Measurements from ENCODE around the gene PHKG1.
"Not testable (repeated sequence)": the region's sequence is repeated elsewhere in the genome, so short reads cannot be mapped to it uniquely, and the experiment has no call there.

The PHKG1 gene

DNA sequence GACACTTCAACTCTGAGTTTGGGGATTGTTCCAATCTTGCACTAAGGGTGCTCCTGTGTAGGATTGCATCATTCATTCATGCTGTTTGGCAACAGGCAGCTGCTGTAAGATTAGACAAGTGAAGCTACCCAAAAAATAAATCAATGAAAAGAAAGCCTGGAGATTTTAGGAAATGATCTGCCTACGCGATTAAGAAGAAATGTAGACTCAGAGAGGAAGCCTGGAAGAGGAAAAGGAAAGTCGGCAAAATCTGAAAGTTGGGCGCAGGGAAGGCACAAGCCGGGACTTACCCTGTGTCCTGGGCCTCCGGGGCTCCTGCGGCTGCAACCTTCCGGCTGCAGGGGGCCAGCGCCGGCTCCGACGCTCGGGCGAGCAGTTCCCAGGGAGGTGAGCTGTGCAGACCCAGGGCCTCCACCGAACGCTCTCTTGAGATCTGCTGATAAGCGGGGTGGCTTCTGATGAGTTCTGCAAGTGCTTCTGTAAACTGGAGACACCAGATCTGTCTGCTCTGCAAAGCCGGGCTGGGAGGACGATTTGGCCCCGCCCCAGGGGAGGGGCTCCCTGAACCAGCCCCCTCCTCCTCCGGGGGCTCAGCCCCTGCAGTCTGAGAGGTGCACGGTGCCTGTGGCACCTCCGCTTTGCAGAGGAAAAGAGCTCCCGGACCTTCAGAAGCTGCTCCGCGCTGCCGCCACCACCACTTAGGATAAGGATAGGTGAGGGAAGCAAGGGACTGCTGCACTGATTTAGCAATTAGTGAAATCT lies 58.9 kb downstream of the PHKG1 start:
- DNase-seq, result peak; percentile 90

DNA sequence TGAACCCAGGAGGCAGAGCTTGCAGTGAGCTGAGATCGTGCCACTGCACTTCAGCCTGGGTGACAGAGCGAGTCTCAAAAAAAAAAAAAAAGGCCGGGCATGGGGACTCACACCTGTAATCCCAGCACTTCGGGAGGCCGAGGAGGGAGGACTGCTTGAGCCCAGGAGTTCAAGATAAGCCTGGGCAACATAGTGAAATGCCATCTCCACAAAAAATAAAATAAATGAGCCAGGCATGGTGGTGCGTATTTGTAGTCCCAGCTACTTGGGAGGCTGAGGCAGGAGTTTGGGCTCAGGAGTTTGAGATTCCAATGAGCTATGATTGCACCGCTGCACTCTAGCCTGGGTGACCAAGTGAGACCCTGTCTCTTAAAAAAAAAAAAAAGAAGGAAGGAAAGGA lies 60.2 kb downstream of the PHKG1 start:
- DNase-seq, result not testable (repeated sequence)

DNA sequence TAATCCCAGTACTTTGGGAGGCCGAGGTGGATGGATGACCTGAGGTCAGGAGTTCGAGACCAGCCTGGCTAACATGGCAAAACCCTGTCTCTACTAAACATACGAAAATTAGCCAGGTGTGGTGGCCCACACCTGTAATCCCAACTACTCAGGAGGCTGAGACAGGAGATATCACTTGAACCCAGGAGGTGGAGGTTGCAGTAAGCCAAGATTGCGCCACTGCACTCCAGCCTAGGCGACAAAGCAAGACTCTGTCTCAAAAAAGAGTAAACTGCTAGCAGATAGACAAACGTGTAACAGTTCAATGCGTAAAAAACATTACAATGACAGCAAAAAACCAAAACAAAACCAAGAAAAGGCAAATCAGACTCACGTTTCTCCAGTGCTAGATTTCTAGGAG lies 61.2 kb downstream of the PHKG1 start:
- DNase-seq, result not testable (repeated sequence)

DNA sequence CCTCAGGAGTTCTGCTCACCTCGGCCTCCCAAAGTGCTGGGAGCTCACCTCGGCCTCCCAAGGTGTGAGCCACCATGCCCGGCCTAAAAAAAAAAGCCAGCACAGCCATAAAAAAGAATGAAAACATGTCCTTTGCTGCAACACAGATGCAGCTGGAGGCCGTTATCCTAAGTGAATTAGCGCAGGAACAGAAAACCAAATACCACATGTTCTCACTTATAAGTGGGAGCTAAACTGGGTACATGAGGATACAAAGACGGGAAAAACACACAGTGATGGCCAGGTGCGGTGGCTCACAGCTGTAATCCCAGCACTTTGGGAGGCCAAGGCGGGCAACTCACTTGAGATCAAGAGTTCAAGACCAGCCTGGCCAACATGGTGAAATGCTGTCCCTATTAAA lies 62.4 kb downstream of the PHKG1 start:
- no peak for DNase-seq

Measured in NCI-H1105 treated with DMSO at 0.1 percent for 48 hours (cell line).